Suprapubic skin (tissue), 4 donors: ENCODE data around the gene EIF1AD.

ENCODE experiments used
- CTCF ChIP-seq, 2 donors: fragments of 200-600 bp in 1 of 2; fragments of 450-650 bp in 1 of 2; sonication (generic) in 1 of 2; IDR thresholded peaks; one replicate each; pipeline ENCODE4 v1.5.1; 2016 to 2019; ENCODE audit warnings: antibody characterized with exemption in 2 of 2, mild to moderate bottlenecking in 1 of 2, moderate library complexity in 1 of 2
- EP300 ChIP-seq: sonication (generic); formaldehyde crosslinking; IDR thresholded peaks from one replicate; pipeline ENCODE4 v1.6.1; 2017; ENCODE audit warnings: antibody characterized with exemption
- POLR2A ChIP-seq, 2 donors: fragments of 450-650 bp; IDR thresholded peaks; one replicate each; pipeline ENCODE4 v1.6.1; 2017; ENCODE audit warnings: antibody characterized with exemption in 2 of 2, mild to moderate bottlenecking in 2 of 2, moderate library complexity in 2 of 2
- POLR2AphosphoS5 ChIP-seq, 3 donors: sonication (generic); formaldehyde crosslinking; IDR thresholded peaks; one replicate each; pipeline ENCODE4 v1.6.1; 2017; ENCODE audit warnings: antibody characterized with exemption in 3 of 3

GRCh38 chr11:66003291-66003690 lies 1.3 kb upstream of the EIF1AD start:
- TF ChIP-seq POLR2A (IDR thresholded peaks at IDR 0.05) = no peak
- no peak for TF ChIP-seq CTCF (IDR thresholded peaks at IDR 0.05)
- no peak for TF ChIP-seq POLR2AphosphoS5 (IDR thresholded peaks at IDR 0.05)
- no peak for TF ChIP-seq EP300
